GM12878 (cell line): ENCODE results near the gene APOA4. TPM values are rescaled to one million over a fixed set of nuclear protein-coding genes. Genes with fewer than 3 reads are reported as not detected.

Source experiments
- ATAC-seq: fragments of 200-7000 bp; cut with Tn5 transposase; 3 replicates; pipeline ENCODE4 v1.9.1; 2020; ENCODE audit warnings: mild to moderate bottlenecking, moderate library complexity
- BruUV-seq: library from RNA; stranded (reverse); fragments of 400-500 nt; replicated peaks from 2 replicates; lab custom pipeline; 2021; lab: Mats Ljungman, UMichigan
- CTCF ChIA-PET: fragments of 300-600 bp; sonication (Branson Sonifier 250); formaldehyde crosslinking; extraction: SDS; loops from one replicate; lab custom pipeline; 2021; ENCODE audit warnings: inconsistent platforms; lab: Yijun Ruan, JAX
- POLR2A ChIA-PET: fragments of 350-600 bp; formaldehyde crosslinking; extraction: SDS; loops from one replicate; lab custom pipeline; 2021; ENCODE audit warnings: inconsistent platforms; lab: Charles Lee
- RAD21 ChIA-PET: fragments of 300-600 bp; sonication (Branson Sonifier 250); formaldehyde crosslinking; loops from one replicate; lab custom pipeline; 2023; ENCODE audit warnings: antibody characterized with exemption; ENCODE audit not compliant: unreplicated experiment; lab: Charles Lee
- SMC1A ChIA-PET: fragments of 300-600 bp; sonication (Branson Sonifier 250); formaldehyde crosslinking; loops from one replicate; lab custom pipeline; 2023; ENCODE audit not compliant: unreplicated experiment, uncharacterized antibody; lab: Charles Lee
- DNase-seq: peaks from one replicate; pipeline ENCODE4 v3.0.0-alpha.2; 2011; ENCODE audit warnings: low read depth, low spot score
- FAIRE-seq: peaks from 3 replicates; lab custom pipeline; 2011; peaks lifted over from hg19 to GRCh38; lab: Jason Lieb, UNC
- H2AFZ ChIP-seq: 2 replicates; pipeline ENCODE4 v1.6.0; 2011; ENCODE audit warnings: low read depth, low read length, control low read depth; ENCODE audit not compliant: control insufficient read depth
- H3K27ac ChIP-seq: 2 replicates; pipeline ENCODE4 v1.5.1; 2011; ENCODE audit warnings: control low read depth; ENCODE audit not compliant: control insufficient read depth, insufficient read depth
- H3K27me3 ChIP-seq, 2 experiments: replicated peaks in 1 of 2; 2 replicates each; pipeline versions ENCODE4 v1.6.0 to v1.6.1; 2011; ENCODE audit warnings: low read length in 1 of 2; ENCODE audit not compliant: control insufficient read depth in 2 of 2, insufficient read depth in 2 of 2
- H3K36me3 ChIP-seq, 2 experiments: 2 replicates each; pipeline ENCODE4 v1.5.1; 2011; ENCODE audit warnings: low read length in 1 of 2; ENCODE audit not compliant: control insufficient read depth in 2 of 2, insufficient read depth in 2 of 2
- H3K4me1 ChIP-seq: 2 replicates; pipeline ENCODE4 v1.6.1; 2011; ENCODE audit warnings: mild to moderate bottlenecking, low read length, moderate library complexity, mixed read lengths; ENCODE audit not compliant: control insufficient read depth, insufficient read depth
- H3K4me2 ChIP-seq: 2 replicates; pipeline ENCODE4 v1.6.0; 2011; ENCODE audit warnings: control low read depth; ENCODE audit not compliant: control insufficient read depth, insufficient read depth
- H3K4me3 ChIP-seq: fragments of 200-600 bp; sonication (generic); 2 replicates; pipeline ENCODE4 v1.5.1; 2016
- H3K79me2 ChIP-seq: 2 replicates; pipeline ENCODE4 v1.6.0; 2011; ENCODE audit warnings: low read length; ENCODE audit not compliant: control insufficient read depth, insufficient read depth
- H3K9ac ChIP-seq: 2 replicates; pipeline ENCODE4 v1.8.0; 2011; ENCODE audit warnings: low read length, control low read depth, mixed read lengths; ENCODE audit not compliant: control insufficient read depth, insufficient read depth
- H3K9me3 ChIP-seq: replicated peaks from 3 replicates; pipeline ENCODE4 v1.5.1; 2011; ENCODE audit warnings: mild to moderate bottlenecking, low read length; ENCODE audit not compliant: control insufficient read depth, insufficient read depth
- H4K20me1 ChIP-seq: 2 replicates; pipeline ENCODE4 v1.6.0; 2011; ENCODE audit not compliant: control insufficient read depth, insufficient read depth
- EGR1 ChIP-seq, 2 experiments: IDR thresholded peaks; 1 replicate in 1 of 2; 2 replicates in 1 of 2; pipeline ENCODE4 v1.6.1; 2011 to 2012; ENCODE audit warnings: low read depth in 2 of 2, low read length in 2 of 2, borderline replicate concordance in 1 of 2, mild to moderate bottlenecking in 1 of 2, moderate library complexity in 1 of 2
- EP300 ChIP-seq, 2 experiments: fragments of 150-350 bp in 1 of 2; IDR thresholded peaks; 2 replicates each; pipeline ENCODE4 v1.6.1; 2011 to 2012; ENCODE audit warnings: low read depth in 2 of 2, low read length in 2 of 2, borderline replicate concordance in 1 of 2, improper control_type of control experiment in 1 of 2, inconsistent platforms in 1 of 2; ENCODE audit not compliant: control insufficient read depth in 1 of 2
- JUNB ChIP-seq: IDR thresholded peaks from 2 replicates; pipeline ENCODE4 v1.6.1; 2016; ENCODE audit warnings: antibody characterized with exemption, mild to moderate bottlenecking
- MYC ChIP-seq: IDR thresholded peaks from 2 replicates; pipeline ENCODE4 v1.6.1; 2011; ENCODE audit warnings: mild to moderate bottlenecking, low read length, moderate library complexity, inconsistent platforms; ENCODE audit not compliant: insufficient read depth, insufficient replicate concordance, insufficient read length, severe bottlenecking
- NFYB ChIP-seq: IDR thresholded peaks from 2 replicates; pipeline ENCODE4 v1.6.1; 2011; ENCODE audit warnings: low read depth, mild to moderate bottlenecking, low read length, improper control_type of control experiment, moderate library complexity; ENCODE audit not compliant: insufficient read depth
- PAX5 ChIP-seq: IDR thresholded peaks from 2 replicates; pipeline ENCODE4 v1.6.1; 2011; ENCODE audit warnings: low read depth, low read length, borderline replicate concordance
- PBX3 ChIP-seq: IDR thresholded peaks from 2 replicates; pipeline ENCODE4 v1.6.1; 2011; ENCODE audit warnings: mild to moderate bottlenecking, low read depth, low read length, moderate library complexity; ENCODE audit not compliant: insufficient replicate concordance
- SIN3A ChIP-seq: IDR thresholded peaks from 2 replicates; pipeline ENCODE4 v1.6.1; 2012; ENCODE audit warnings: low read depth, low read length, improper control_type of control experiment
- SMARCA5 ChIP-seq: fragments of 450-650 bp; IDR thresholded peaks from 2 replicates; pipeline ENCODE4 v1.6.1; 2017; ENCODE audit warnings: mild to moderate bottlenecking
- SPI1 ChIP-seq: IDR thresholded peaks from 2 replicates; pipeline ENCODE4 v1.6.1; 2011; ENCODE audit warnings: low read depth, mild to moderate bottlenecking, low read length, moderate library complexity, borderline replicate concordance; ENCODE audit not compliant: insufficient read depth
- TCF12 ChIP-seq: IDR thresholded peaks from 2 replicates; pipeline ENCODE4 v1.6.1; 2011; ENCODE audit warnings: low read depth, mild to moderate bottlenecking, low read length
- USF2 ChIP-seq: IDR thresholded peaks from 2 replicates; pipeline ENCODE4 v1.6.1; 2011; ENCODE audit warnings: low read depth, low read length, improper control_type of control experiment, borderline replicate concordance
- ZNF384 ChIP-seq: IDR thresholded peaks from 2 replicates; pipeline ENCODE4 v1.6.1; 2012; ENCODE audit warnings: low read depth, mild to moderate bottlenecking, low read length, improper control_type of control experiment, borderline replicate concordance
- WGBS: methylation state at CpG from one replicate; pipeline ENCODE4 v1.1.6; 2016; ENCODE audit warnings: low lambda C conversion rate; ENCODE audit not compliant: insufficient replicate concordance, insufficient coverage; ENCODE audit errors: missing lambda C conversion rate; 5-methylcytosine and 5-hydroxymethylcytosine counted together
- in situ Hi-C: fragments of 300-500 bp; cut with MboI; formaldehyde crosslinking; loops from 9 replicates; pipeline ENCODE4 v1.14.3; 2018; ENCODE audit warnings: mixed read lengths
- intact Hi-C: fragments of 100-400 bp; cut with micrococcal nuclease; formaldehyde crosslinking; loops from one replicate; pipeline ENCODE4 v1.14.2; 2022; ENCODE audit not compliant: unreplicated experiment
- polyA plus RNA-seq, 11 experiments: library from polyadenylated mRNA; depleted of rRNA in 4 of 11; unstranded in 6 of 11; stranded (reverse) in 5 of 11; fragments of >200 nt; fragmentation: Nextera tagmentation in 4 of 11; fragmentation: Illumina TruSeq in 1 of 11; extraction: Ambion mirVana in 4 of 11; extraction: Trizol in 1 of 11; gene quantifications; 1 replicate in 1 of 11; 2 replicates in 10 of 11; pipeline versions ENCODE4 v1.2.1 to v1.2.3, GENCODE V29; 2011 to 2016; ENCODE audit warnings: inconsistent platforms in 2 of 11, missing spikeins in 2 of 11, low read depth in 1 of 11
- total RNA-seq, 4 experiments: library from RNA; depleted of rRNA in 3 of 4; stranded (reverse); fragments of >200 nt in 3 of 4; fragmentation: Illumina TruSeq in 1 of 4; extraction: Trizol in 1 of 4; gene quantifications; 2 replicates each; pipeline versions ENCODE4 v1.2.1 to v1.2.3, GENCODE V29; 2013 to 2021
- TF ChIP-seq, protein P1 (sequence below): IDR thresholded peaks from 2 replicates; pipeline ENCODE4 v1.6.1; 2011; ENCODE audit warnings: borderline replicate concordance, low read depth, mild to moderate bottlenecking, moderate library complexity, low read length; ENCODE audit not compliant: insufficient read depth, poor library complexity, severe bottlenecking

APOA4 gene
- total and polyA plus RNA-seq, 10 of the 15 experiments (the other 5 are each of a cell fraction or from before 2014, with no cell fraction given), result not detected

- TF ChIP-seq PBX3, result no peak
- TF ChIP-seq SMARCA5, result 0 out of 2 replicates have a peak, but pooled peaks have one; percentile 16
- TF ChIP-seq SIN3A, result no peak
- TF ChIP-seq ZNF384, result no peak
These were observed 30.5 kb upstream of the APOA4 start (continued) for GRCh38 chr11:116853461-116854073.

- SMC1A ChIA-PET, result interaction anchor here (0.9 to 4.6 kb wide), 18 partner anchors 12 to 379 kb away, joined by 3 to 42 read pairs (median 4); partner anchors contain the start of genes APOA1, APOA5 and ZPR1
- H3K4me1 ChIP-seq, result peaks cover 30% of the 10 kb centered on the region
- no peak for FAIRE-seq
- no peaks in the 10 kb centered on the region for H3K9me3 ChIP-seq
- H3K27me3 ChIP-seq, result no peaks in the 10 kb centered on the region
- 67% methylated on average over 5 of the region's 5 CpGs for WGBS
- peak overlapping the region; percentile 23; the same call in 1 of the 2 replicates for H3K4me2 ChIP-seq
- ATAC-seq, result peak; percentile 75
- H2AFZ ChIP-seq, result no peak overlapping the region; the same call in 1 of the 2 replicates
- H3K27ac ChIP-seq, result peak overlapping the region; percentile 62
- no peaks in the 10 kb centered on the region for H3K79me2 ChIP-seq
- in situ Hi-C loops, result no loop called here
- peaks cover 6% of the 10 kb centered on the region in 2 experiments; a peak in 2 of 4 replicates for H3K36me3 ChIP-seq
- RAD21 ChIA-PET, result interaction anchor here (1.1 to 5.0 kb wide), 13 partner anchors 11 to 327 kb away, joined by 3 to 32 read pairs (median 5); partner anchors contain the start of gene APOA5
- POLR2A ChIA-PET, result interaction anchor here (0.6 to 2.1 kb wide), 8 partner anchors 13 to 172 kb away, joined by 3 to 10 read pairs (median 4); partner anchors contain the start of gene ZPR1
- no TSS peak for BruUV-seq
- no peaks in the 10 kb centered on the region for H4K20me1 ChIP-seq
- H3K4me3 ChIP-seq, result no peak overlapping the region; the same call in 1 of the 2 replicates
- CTCF ChIA-PET, result interaction anchor here (0.6 to 4.2 kb wide), 11 partner anchors 17 to 1574 kb away, joined by 3 to 24 read pairs (median 8); partner anchors contain the start of genes APOA5, PCSK7 and RNF214
- intact Hi-C loops, result no loop called here
- DNase-seq, result no peak
- H3K9ac ChIP-seq, result no peak overlapping the region
- TF ChIP-seq, protein P1, sequence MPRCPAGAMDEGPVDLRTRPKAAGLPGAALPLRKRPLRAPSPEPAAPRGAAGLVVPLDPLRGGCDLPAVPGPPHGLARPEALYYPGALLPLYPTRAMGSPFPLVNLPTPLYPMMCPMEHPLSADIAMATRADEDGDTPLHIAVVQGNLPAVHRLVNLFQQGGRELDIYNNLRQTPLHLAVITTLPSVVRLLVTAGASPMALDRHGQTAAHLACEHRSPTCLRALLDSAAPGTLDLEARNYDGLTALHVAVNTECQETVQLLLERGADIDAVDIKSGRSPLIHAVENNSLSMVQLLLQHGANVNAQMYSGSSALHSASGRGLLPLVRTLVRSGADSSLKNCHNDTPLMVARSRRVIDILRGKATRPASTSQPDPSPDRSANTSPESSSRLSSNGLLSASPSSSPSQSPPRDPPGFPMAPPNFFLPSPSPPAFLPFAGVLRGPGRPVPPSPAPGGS, result no peak
- TF ChIP-seq PAX5, result no peak
- TF ChIP-seq USF2, result no peak
- 0 out of 2 replicates have a peak, but pooled peaks have one; percentile 41 for TF ChIP-seq TCF12
- TF ChIP-seq SPI1, result no peak
- TF ChIP-seq NFYB, result no peak
- 0 out of 3 replicates have a peak, but pooled peaks of 1 of the 2 experiments have one; percentile 11 for TF ChIP-seq EGR1 (IDR thresholded peaks at IDR 0.05; ENCODE audit: borderline replicate concordance in 1 of 2, low read depth in 2 of 2, low read length in 2 of 2)
- TF ChIP-seq JUNB, result no peak
- 0 out of 4 replicates have a peak, but pooled peaks of 1 of the 2 experiments have one; percentile 28 for TF ChIP-seq EP300 (IDR thresholded peaks at IDR 0.05; ENCODE audit: borderline replicate concordance in 1 of 2, control insufficient read depth in 1 of 2, low read depth in 2 of 2, low read length in 2 of 2)
- no peak for TF ChIP-seq MYC
These were observed 29.3 kb upstream of the APOA4 start for GRCh38 chr11:116852261-116853031.
